IPS-18a (cell line): Measurements from ENCODE around the gene RAB15.

Experiments
- H3K27ac ChIP-seq: one replicate; pipeline ENCODE4 v1.5.1; 2013; ENCODE audit warnings: low read length
- H3K27me3 ChIP-seq: one replicate; pipeline ENCODE4 v1.6.1; 2013; ENCODE audit warnings: mild to moderate bottlenecking, low read length; ENCODE audit not compliant: control insufficient read depth, insufficient read depth
- H3K36me3 ChIP-seq: one replicate; pipeline ENCODE4 v1.6.1; 2013; ENCODE audit warnings: low read depth, low read length; ENCODE audit not compliant: control insufficient read depth
- H3K4me1 ChIP-seq: one replicate; pipeline ENCODE4 v1.6.1; 2013; ENCODE audit warnings: low read depth, low read length; ENCODE audit not compliant: control insufficient read depth
- H3K4me3 ChIP-seq: one replicate; pipeline ENCODE4 v1.5.1; 2013; ENCODE audit warnings: low read length
- H3K9ac ChIP-seq: one replicate; pipeline ENCODE4 v1.6.1; 2013; ENCODE audit warnings: mild to moderate bottlenecking, low read length, moderate library complexity
- H3K9me3 ChIP-seq: one replicate; pipeline ENCODE4 v1.6.1; 2013; ENCODE audit warnings: low read depth, low read length; ENCODE audit not compliant: control insufficient read depth

Gene RAB15

DNA sequence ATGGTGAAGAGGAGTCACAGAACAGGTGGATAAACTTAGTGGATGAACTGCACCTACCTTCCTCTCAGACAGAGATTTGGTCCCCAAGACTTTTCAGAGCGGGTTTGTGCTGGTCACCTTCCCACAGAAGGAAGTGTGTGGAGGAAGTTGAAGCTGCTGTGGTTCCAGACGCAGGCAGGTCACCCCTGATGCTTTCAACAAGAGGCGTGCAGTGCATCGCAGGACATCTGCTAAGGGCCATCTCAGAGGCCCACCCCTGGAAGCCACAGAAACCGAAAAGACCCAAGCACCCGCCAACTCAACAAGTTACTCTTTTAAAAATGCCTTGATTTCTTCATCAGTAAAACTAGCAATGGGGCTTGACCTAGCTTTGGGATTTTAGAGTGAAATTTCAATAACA lies 28.6 kb downstream of the RAB15 start:
- H3K27ac ChIP-seq = no peak overlapping the region
- no peak overlapping the region for H3K9ac ChIP-seq
- H3K36me3 ChIP-seq = peaks cover 2% of the 10 kb centered on the region
- peaks cover 5% of the 10 kb centered on the region for H3K4me1 ChIP-seq
- H3K9me3 ChIP-seq = no peaks in the 10 kb centered on the region
- H3K27me3 ChIP-seq = no peaks in the 10 kb centered on the region
- H3K4me3 ChIP-seq = no peak overlapping the region

- Histone ChIP-seq H3K4me3 (no peak within 1 kb of the TSS), H3K27me3 (no peaks in the 10 kb centered on the region), H3K4me1 (peaks cover 5% of the 10 kb centered on the region), H3K9me3 (no peaks in the 10 kb centered on the region), H3K27ac (no peak within 1 kb of the TSS), H3K36me3 (no peaks in the 10 kb centered on the region), H3K9ac (no peak within 1 kb of the TSS)
Measured at GRCh38 chr14:64942531-64943111, 29.5 kb downstream of the RAB15 start, which contains the start of gene GPX2. TSS of gene GPX2 (minus strand) at chr14:64942745. CDS start at chr14:64942726, 19 bp downstream.

GRCh38 chr14:64940336-64940910 lies 31.7 kb downstream of the RAB15 start:
- H3K4me3 ChIP-seq = no peak overlapping the region
- H3K9me3 ChIP-seq = no peaks in the 10 kb centered on the region
- H3K36me3 ChIP-seq = no peaks in the 10 kb centered on the region
- no peak overlapping the region for H3K27ac ChIP-seq
- H3K27me3 ChIP-seq = no peaks in the 10 kb centered on the region
- H3K4me1 ChIP-seq = peaks cover 5% of the 10 kb centered on the region
- no peak overlapping the region for H3K9ac ChIP-seq

- H3K9ac ChIP-seq = no peak overlapping the region
- peaks cover 5% of the 10 kb centered on the region for H3K4me1 ChIP-seq
- H3K27me3 ChIP-seq = no peaks in the 10 kb centered on the region
- no peaks in the 10 kb centered on the region for H3K9me3 ChIP-seq
- no peak overlapping the region for H3K27ac ChIP-seq
- H3K36me3 ChIP-seq = no peaks in the 10 kb centered on the region
- no peak overlapping the region for H3K4me3 ChIP-seq
Measured at GRCh38 chr14:64939817-64940190, 32.3 kb downstream of the RAB15 start.

GRCh38 chr14:64938972-64939816 lies 32.9 kb downstream of the RAB15 start:
- Histone ChIP-seq H3K36me3 (no peaks in the 10 kb centered on the region), H3K27ac (no peak overlapping the region), H3K27me3 (no peaks in the 10 kb centered on the region), H3K9ac (no peak overlapping the region), H3K4me3 (no peak overlapping the region), H3K9me3 (no peaks in the 10 kb centered on the region), H3K4me1 (peaks cover 5% of the 10 kb centered on the region)

- H3K4me3 ChIP-seq = no peak overlapping the region
- H3K4me1 ChIP-seq = no peaks in the 10 kb centered on the region
- H3K9me3 ChIP-seq = no peaks in the 10 kb centered on the region
- H3K36me3 ChIP-seq = peaks cover 12% of the 10 kb centered on the region
- no peaks in the 10 kb centered on the region for H3K27me3 ChIP-seq
- H3K27ac ChIP-seq = no peak overlapping the region
- no peak overlapping the region for H3K9ac ChIP-seq
Measured at GRCh38 chr14:64937821-64938193, 34.3 kb downstream of the RAB15 start.

DNA sequence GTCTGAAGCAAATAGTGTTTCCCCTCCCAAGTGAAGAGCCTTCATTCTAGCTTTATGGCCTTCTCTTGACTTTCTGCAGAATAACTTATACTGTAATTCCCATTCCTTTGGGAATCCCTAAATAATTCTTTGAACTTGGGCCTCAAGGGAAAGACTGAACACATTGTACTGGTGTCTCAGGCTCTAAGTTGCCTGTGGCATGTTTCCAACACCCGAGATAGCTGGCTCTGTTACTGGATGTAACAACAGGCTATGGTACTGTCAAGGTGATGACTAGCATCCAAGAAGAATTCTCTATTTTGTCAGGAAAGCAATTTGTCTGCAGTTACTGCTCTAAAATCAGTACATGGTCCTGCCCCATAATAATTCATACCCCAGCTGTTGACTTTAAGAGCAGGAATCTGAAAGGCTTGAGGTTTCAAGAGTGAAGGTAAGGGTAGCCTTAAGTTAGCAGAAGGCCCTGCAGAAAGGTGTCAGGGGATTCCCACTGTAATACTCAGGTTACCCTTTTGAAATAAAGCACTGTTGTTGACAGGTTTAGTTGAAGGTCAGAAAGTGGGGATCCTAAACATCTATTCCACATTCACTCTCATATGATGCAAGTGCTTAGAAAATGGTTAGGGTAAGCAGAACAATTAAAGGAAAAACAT lies 34.8 kb downstream of the RAB15 start:
- H3K4me1 ChIP-seq = no peaks in the 10 kb centered on the region
- peaks cover 16% of the 10 kb centered on the region for H3K36me3 ChIP-seq
- no peak overlapping the region for H3K27ac ChIP-seq
- no peaks in the 10 kb centered on the region for H3K9me3 ChIP-seq
- no peak overlapping the region for H3K4me3 ChIP-seq
- no peaks in the 10 kb centered on the region for H3K27me3 ChIP-seq
- no peak overlapping the region for H3K9ac ChIP-seq

DNA sequence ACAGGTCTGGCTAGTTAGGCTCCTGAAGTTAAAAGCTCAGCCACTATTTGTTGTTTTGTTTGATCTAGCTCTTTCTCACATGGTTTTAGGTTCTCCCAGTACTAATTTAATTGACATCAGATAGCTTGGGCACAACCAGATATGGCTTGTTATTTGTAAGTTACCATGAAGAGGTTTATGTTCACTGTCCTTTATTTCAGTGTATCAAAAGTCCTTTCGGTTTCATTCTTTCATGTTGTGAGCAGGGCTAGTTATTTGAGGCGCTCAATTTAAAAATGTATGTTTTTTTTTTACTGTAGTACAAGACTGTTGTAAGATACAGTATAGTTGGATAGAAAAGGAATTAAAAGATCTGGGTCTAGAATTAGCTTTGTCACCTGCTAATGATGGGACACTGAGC lies 36.6 kb downstream of the RAB15 start:
- no peaks in the 10 kb centered on the region for H3K27me3 ChIP-seq

GRCh38 chr14:64934338-64934929 lies 37.7 kb downstream of the RAB15 start:
- Histone ChIP-seq H3K4me1 (no peaks in the 10 kb centered on the region), H3K27me3 (no peaks in the 10 kb centered on the region), H3K9me3 (no peaks in the 10 kb centered on the region), H3K9ac (no peak overlapping the region), H3K27ac (no peak overlapping the region), H3K4me3 (no peak overlapping the region), H3K36me3 (peaks cover 34% of the 10 kb centered on the region)

More for the DNA sequence above, 36.6 kb downstream of the RAB15 start:
- Histone ChIP-seq H3K36me3 (peaks cover 31% of the 10 kb centered on the region), H3K4me3 (no peak overlapping the region), H3K27ac (no peak overlapping the region), H3K9me3 (no peaks in the 10 kb centered on the region), H3K9ac (no peak overlapping the region), H3K4me1 (no peaks in the 10 kb centered on the region)

GRCh38 chr14:64932231-64932630 lies 39.9 kb downstream of the RAB15 start:
- H3K9me3 ChIP-seq = no peaks in the 10 kb centered on the region
- peaks cover 36% of the 10 kb centered on the region for H3K36me3 ChIP-seq
- no peaks in the 10 kb centered on the region for H3K4me1 ChIP-seq
- H3K27me3 ChIP-seq = no peaks in the 10 kb centered on the region
- no peak overlapping the region for H3K27ac ChIP-seq
- no peak overlapping the region for H3K9ac ChIP-seq
- H3K4me3 ChIP-seq = no peak overlapping the region

DNA sequence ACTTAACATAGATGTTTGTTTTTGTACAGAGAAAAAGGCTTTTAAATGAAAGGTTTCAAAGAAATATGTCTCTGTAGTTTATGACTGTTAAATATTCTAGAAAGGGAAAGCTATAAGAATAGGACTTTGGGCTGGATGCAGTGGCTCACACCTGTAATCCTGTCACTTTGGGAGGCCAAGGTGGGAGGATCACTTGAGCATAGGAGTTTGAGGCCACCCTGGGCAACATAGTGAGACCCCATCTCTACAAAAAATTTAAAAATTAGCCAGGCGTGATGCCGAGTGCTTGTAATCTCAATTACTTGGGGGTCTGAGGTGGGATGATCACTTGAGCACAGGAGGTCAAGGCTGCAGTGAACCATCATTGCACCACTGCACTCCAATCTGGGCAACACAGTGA lies 41.0 kb downstream of the RAB15 start:
- Histone ChIP-seq H3K36me3 (peaks cover 47% of the 10 kb centered on the region), H3K4me3 (no peak overlapping the region), H3K9ac (no peak overlapping the region), H3K27me3 (no peaks in the 10 kb centered on the region), H3K9me3 (no peaks in the 10 kb centered on the region), H3K4me1 (no peaks in the 10 kb centered on the region), H3K27ac (no peak overlapping the region)
